ENCODE data around the gene GALNT18.
A peak's percentile ranks its signal among the peaks of the same experiment; 100 is the strongest.

Gene GALNT18

DNA sequence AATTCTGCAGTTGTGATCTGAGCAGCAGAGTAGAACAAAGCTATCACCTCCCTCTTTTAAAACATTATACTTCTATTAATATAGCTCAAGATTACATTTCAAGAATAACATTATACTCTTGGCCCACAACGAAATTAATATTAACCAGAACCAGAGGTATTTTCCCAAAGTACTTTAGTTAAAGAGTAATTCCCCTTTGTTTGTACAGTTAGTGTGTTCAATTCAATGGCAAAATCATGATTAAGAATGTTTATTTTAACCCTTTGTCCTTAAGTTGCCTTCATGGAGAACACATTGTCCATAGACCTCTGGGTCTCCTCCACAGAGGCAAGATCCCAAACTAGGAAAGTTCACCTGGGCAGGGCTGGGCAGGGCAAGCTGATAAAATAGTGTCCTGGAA, 180.7 kb downstream of the GALNT18 start:
- ATAC-seq = no peak
- no peak for TF ChIP-seq ISL1 (CRISPR knock-in tag; IDR thresholded peaks at IDR 0.05)
- TF ChIP-seq TCF4 (CRISPR knock-in tag; IDR thresholded peaks at IDR 0.05; ENCODE audit: borderline replicate concordance) = no peak
- TF ChIP-seq ZNF8 (CRISPR knock-in tag; IDR thresholded peaks at IDR 0.05) = no peak
- TF ChIP-seq ZNF70 (CRISPR knock-in tag; IDR thresholded peaks at IDR 0.05) = peak; percentile 89

DNA sequence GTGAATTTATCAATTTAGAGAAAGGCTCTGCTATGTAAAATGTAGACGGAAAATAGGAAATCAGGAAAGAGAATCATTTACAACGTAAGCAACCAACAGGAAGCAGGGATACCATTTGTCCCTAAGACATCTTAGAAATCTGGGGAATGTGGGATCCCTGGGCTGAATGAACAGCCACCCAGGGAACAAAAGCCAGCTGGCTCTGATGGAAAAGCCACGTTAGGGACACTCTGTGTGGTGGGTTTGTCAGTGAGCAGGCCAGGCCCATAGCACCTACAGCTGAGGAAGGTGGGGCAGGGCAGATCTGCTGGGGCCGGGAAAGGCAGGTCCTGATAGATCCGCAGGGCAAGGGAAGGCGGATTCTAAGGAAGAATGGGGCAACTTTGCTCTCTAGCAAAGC, 181.7 kb downstream of the GALNT18 start:
- no peak for ATAC-seq
- TF ChIP-seq ZNF70 (CRISPR knock-in tag; IDR thresholded peaks at IDR 0.05) (no peak), TCF4 (CRISPR knock-in tag; IDR thresholded peaks at IDR 0.05; ENCODE audit: borderline replicate concordance) (no peak), GLIS3 (CRISPR knock-in tag; IDR thresholded peaks at IDR 0.05) (no peak), ZC3H10 (CRISPR knock-in tag; IDR thresholded peaks at IDR 0.05) (no peak), PPARA (CRISPR knock-in tag; IDR thresholded peaks at IDR 0.05; ENCODE audit: borderline replicate concordance) (no peak), ZFP3 (CRISPR knock-in tag; IDR thresholded peaks at IDR 0.05) (no peak), OSR1 (CRISPR knock-in tag; IDR thresholded peaks at IDR 0.05) (no peak)
- TF ChIP-seq, protein P1, sequence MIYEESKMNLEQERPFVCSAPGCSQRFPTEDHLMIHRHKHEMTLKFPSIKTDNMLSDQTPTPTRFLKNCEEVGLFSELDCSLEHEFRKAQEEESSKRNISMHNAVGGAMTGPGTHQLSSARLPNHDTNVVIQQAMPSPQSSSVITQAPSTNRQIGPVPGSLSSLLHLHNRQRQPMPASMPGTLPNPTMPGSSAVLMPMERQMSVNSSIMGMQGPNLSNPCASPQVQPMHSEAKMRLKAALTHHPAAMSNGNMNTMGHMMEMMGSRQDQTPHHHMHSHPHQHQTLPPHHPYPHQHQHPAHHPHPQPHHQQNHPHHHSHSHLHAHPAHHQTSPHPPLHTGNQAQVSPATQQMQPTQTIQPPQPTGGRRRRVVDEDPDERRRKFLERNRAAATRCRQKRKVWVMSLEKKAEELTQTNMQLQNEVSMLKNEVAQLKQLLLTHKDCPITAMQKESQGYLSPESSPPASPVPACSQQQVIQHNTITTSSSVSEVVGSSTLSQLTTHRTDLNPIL (CRISPR knock-in tag; IDR thresholded peaks at IDR 0.05; ENCODE audit: low read depth) = no peak

DNA sequence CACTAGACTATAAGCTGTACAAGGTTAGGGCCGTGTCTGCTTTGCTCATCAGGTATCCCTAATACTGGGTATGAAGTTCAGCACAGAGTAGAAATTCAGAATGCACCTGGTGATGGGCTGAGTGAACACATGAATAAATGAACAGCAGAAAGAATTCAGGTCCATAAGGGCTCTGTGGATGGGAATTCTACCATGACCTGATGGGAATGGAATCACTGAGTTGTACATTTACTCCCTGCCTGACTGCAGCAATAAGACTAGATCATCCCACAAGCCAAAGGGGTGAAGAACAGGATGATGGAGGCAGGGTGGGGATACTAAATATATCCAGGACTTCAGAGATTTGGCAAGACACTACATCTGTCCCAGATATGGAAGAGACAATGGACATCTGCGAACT, 182.2 kb downstream of the GALNT18 start:
- ATAC-seq = no peak
- no peak for TF ChIP-seq ESRRG (CRISPR knock-in tag; IDR thresholded peaks at IDR 0.05)
- no peak for TF ChIP-seq ZFP30 (CRISPR knock-in tag; IDR thresholded peaks at IDR 0.05)
- no peak for TF ChIP-seq ZNF565 (CRISPR knock-in tag; conservative IDR thresholded peaks at IDR 0.05; ENCODE audit: low read depth)
- no peak for TF ChIP-seq OSR1 (CRISPR knock-in tag; IDR thresholded peaks at IDR 0.05)
- no peak for TF ChIP-seq RARB (CRISPR knock-in tag; IDR thresholded peaks at IDR 0.05)
- TF ChIP-seq SNAI2 (CRISPR knock-in tag; IDR thresholded peaks at IDR 0.05) = no peak
- TF ChIP-seq PATZ1 (CRISPR knock-in tag; IDR thresholded peaks at IDR 0.05; ENCODE audit: borderline replicate concordance) = no peak
- no peak for TF ChIP-seq ARNTL (CRISPR knock-in tag; IDR thresholded peaks at IDR 0.05; ENCODE audit: borderline replicate concordance, low read depth)

DNA sequence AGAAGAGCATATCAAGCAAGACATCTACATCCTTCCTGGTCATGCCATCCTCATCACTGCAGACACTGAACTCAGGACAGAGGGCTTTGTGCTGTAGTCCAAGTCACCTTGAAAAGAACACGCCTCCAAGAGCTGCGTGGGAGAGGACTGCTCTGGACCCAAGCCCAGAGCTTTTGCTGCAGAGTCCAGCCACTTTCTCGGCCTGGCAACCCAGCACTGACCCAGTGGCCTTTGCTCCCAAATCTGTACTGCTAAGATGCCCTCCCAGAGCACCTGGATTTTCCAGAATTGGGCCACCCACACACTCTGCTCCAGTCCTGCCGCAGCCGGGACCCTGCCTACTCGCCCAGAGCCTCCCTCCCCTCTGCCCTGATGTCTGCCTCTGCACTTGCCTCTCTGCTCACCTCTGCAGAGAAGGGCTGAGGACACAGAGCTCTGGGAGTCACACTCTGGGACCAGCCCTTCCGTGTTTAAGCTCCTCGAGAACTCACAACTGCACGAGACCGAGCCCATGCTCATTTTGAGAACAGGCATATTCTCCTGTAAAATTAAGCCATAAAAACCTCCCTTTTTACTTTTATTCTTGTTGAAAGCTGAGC, 185.0 kb downstream of the GALNT18 start:
- TF ChIP-seq, protein P1 (CRISPR knock-in tag; IDR thresholded peaks at IDR 0.05; ENCODE audit: low read depth) = no peak
- TF ChIP-seq RARB (CRISPR knock-in tag; IDR thresholded peaks at IDR 0.05) = no peak
- TF ChIP-seq, protein P2, sequence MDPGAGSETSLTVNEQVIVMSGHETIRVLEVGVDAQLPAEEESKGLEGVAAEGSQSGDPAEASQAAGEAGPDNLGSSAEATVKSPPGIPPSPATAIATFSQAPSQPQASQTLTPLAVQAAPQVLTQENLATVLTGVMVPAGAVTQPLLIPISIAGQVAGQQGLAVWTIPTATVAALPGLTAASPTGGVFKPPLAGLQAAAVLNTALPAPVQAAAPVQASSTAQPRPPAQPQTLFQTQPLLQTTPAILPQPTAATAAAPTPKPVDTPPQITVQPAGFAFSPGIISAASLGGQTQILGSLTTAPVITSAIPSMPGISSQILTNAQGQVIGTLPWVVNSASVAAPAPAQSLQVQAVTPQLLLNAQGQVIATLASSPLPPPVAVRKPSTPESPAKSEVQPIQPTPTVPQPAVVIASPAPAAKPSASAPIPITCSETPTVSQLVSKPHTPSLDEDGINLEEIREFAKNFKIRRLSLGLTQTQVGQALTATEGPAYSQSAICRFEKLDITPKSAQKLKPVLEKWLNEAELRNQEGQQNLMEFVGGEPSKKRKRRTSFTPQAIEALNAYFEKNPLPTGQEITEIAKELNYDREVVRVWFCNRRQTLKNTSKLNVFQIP (CRISPR knock-in tag; IDR thresholded peaks at IDR 0.05; ENCODE audit: borderline replicate concordance, low read depth) = no peak
- no peak for TF ChIP-seq PPARA (CRISPR knock-in tag; IDR thresholded peaks at IDR 0.05; ENCODE audit: borderline replicate concordance)
- TF ChIP-seq TCF4 (CRISPR knock-in tag; IDR thresholded peaks at IDR 0.05; ENCODE audit: borderline replicate concordance) = no peak
- no peak for TF ChIP-seq SNAI2 (CRISPR knock-in tag; IDR thresholded peaks at IDR 0.05)
- TF ChIP-seq TSHZ2 (CRISPR knock-in tag; IDR thresholded peaks at IDR 0.05) = no peak
- no peak for TF ChIP-seq ISL1 (CRISPR knock-in tag; IDR thresholded peaks at IDR 0.05)
- TF ChIP-seq, protein P3, sequence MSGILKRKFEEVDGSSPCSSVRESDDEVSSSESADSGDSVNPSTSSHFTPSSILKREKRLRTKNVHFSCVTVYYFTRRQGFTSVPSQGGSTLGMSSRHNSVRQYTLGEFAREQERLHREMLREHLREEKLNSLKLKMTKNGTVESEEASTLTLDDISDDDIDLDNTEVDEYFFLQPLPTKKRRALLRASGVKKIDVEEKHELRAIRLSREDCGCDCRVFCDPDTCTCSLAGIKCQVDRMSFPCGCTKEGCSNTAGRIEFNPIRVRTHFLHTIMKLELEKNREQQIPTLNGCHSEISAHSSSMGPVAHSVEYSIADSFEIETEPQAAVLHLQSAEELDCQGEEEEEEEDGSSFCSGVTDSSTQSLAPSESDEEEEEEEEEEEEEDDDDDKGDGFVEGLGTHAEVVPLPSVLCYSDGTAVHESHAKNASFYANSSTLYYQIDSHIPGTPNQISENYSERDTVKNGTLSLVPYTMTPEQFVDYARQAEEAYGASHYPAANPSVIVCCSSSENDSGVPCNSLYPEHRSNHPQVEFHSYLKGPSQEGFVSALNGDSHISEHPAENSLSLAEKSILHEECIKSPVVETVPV (CRISPR knock-in tag; IDR thresholded peaks at IDR 0.05) = no peak
- TF ChIP-seq ZFP3 (CRISPR knock-in tag; IDR thresholded peaks at IDR 0.05) = no peak
- no peak for TF ChIP-seq OSR1 (CRISPR knock-in tag; IDR thresholded peaks at IDR 0.05)
- no peak for TF ChIP-seq ZFP30 (CRISPR knock-in tag; IDR thresholded peaks at IDR 0.05)
- no peak for TF ChIP-seq GLIS3 (CRISPR knock-in tag; IDR thresholded peaks at IDR 0.05)
- TF ChIP-seq CSDC2 (CRISPR knock-in tag; IDR thresholded peaks at IDR 0.05) = no peak
- no peak for TF ChIP-seq ZNF8 (CRISPR knock-in tag; IDR thresholded peaks at IDR 0.05)
- TF ChIP-seq ARNTL (CRISPR knock-in tag; IDR thresholded peaks at IDR 0.05; ENCODE audit: borderline replicate concordance, low read depth) = no peak
- TF ChIP-seq ZNF70 (CRISPR knock-in tag; IDR thresholded peaks at IDR 0.05) = no peak
- TF ChIP-seq BACH2 (CRISPR knock-in tag; IDR thresholded peaks at IDR 0.05; ENCODE audit: borderline replicate concordance) = no peak
- TF ChIP-seq ZC3H10 (CRISPR knock-in tag; IDR thresholded peaks at IDR 0.05) = no peak
- ATAC-seq = no peak

Data from SK-N-SH treated with all-trans-retinoic acid at 6 μM for 48 hours (cell line).